ENCODE results near the gene WDR64.

WDR64 gene

DNA sequence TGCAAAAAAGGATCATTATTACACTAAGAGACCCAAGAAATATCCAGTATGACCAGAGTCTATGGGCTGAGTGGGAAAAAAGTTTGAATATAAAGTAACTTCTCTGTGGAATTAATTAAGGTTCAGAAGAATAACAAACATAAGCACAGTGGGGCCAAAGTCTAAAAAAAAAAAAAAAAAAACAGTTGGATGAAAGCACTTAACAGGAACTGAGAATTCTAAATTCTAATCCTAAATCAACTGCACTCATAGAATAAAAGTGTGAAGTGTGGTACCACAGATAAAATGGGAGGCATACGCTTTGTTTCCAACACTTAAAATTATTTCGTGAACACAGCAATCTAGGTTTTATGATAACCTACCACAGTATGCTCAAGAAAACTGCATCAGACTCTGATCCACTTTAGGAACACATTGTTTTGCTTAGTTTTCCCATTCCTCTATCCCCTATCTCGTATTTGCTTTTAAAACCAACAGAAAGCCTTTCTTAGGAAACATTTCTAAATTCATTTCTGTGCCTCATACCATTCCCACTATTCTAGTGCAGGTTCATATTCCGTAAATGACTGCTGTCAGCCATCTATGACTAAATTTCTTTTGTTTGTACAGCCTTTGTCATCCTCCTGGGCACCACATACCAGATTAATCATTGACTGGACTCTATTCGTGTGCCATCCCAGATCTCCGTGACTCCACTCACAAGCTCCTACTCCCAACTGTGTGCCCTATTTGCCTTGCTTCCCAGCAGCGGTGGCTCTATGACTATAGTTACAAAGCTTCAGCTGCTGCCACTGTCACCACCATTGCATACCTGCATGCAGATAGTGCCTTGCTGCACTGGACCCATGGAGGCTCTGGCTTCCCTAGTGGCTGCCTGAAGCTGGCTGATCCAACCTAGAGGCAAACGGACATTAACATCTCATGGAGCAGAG, 36.8 kb upstream of the WDR64 start:
- no peak for DNase-seq (ENCODE audit: low read depth)
- TF ChIP-seq, protein P1, sequence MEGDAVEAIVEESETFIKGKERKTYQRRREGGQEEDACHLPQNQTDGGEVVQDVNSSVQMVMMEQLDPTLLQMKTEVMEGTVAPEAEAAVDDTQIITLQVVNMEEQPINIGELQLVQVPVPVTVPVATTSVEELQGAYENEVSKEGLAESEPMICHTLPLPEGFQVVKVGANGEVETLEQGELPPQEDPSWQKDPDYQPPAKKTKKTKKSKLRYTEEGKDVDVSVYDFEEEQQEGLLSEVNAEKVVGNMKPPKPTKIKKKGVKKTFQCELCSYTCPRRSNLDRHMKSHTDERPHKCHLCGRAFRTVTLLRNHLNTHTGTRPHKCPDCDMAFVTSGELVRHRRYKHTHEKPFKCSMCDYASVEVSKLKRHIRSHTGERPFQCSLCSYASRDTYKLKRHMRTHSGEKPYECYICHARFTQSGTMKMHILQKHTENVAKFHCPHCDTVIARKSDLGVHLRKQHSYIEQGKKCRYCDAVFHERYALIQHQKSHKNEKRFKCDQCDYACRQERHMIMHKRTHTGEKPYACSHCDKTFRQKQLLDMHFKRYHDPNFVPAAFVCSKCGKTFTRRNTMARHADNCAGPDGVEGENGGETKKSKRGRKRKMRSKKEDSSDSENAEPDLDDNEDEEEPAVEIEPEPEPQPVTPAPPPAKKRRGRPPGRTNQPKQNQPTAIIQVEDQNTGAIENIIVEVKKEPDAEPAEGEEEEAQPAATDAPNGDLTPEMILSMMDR (conservative IDR thresholded peaks at IDR 0.05; ENCODE audit: low read depth, low read length), result no peak

DNA sequence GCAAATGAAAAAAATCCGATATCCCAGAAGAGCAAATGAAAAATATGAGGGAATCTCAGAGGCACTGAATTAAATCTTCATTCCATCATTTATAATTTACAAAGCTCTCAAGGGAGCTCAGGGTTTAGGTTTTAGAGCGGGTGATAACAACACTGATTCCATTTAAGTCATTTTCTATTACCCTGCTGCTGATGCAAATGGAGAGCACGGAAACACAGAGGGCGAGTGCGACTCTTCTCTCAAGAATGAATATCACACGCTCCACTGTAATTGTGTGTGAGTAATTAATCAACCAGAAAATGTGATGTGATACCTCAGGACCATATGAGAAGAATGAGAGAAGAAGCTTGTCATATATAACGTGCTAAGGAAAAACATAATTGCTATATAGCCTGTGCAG, 34.7 kb upstream of the WDR64 start:
- TF ChIP-seq, protein P1 (conservative IDR thresholded peaks at IDR 0.05; ENCODE audit: low read depth, low read length), result no peak
- no peak for DNase-seq (ENCODE audit: low read depth)
- H3K4me3 ChIP-seq (ENCODE audit: low read length), result no peak overlapping the region

More for the DNA sequence above, 36.8 kb upstream of the WDR64 start:
- no peak overlapping the region for H3K4me3 ChIP-seq (ENCODE audit: low read length)

DNA sequence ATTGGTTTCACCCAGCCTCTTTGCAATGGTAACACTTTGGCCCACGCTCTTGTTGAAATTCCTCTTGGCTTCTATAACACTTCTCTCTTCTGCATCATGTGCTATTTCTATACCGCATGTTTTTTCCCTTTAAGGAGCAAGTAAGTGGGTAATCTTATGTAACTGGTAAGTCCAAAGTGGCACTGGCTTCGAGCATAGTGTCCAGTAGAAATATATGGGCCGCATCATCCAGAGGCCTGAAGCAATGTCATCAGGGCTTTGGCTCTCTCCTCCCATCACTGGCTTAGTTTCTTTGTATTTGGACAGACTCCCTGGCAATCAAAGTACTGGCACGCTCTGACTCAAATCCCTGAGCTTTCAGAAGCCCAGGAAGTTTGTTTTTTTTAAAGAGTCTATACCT, 29.4 kb upstream of the WDR64 start:
- DNase-seq (ENCODE audit: low read depth), result no peak
- TF ChIP-seq, protein P1 (conservative IDR thresholded peaks at IDR 0.05; ENCODE audit: low read depth, low read length), result no peak
- H3K4me3 ChIP-seq (ENCODE audit: low read length), result no peak overlapping the region

GRCh38 chr1:241624935-241625334, 27.1 kb upstream of the WDR64 start:
- H3K4me3 ChIP-seq (ENCODE audit: low read length), result no peak overlapping the region
- no peak for DNase-seq (ENCODE audit: low read depth)
- TF ChIP-seq, protein P1 (conservative IDR thresholded peaks at IDR 0.05; ENCODE audit: low read depth, low read length), result no peak

- no peak overlapping the region for H3K4me3 ChIP-seq (ENCODE audit: low read length)
- DNase-seq (ENCODE audit: low read depth), result no peak
- TF ChIP-seq, protein P1 (conservative IDR thresholded peaks at IDR 0.05; ENCODE audit: low read depth, low read length), result peak; percentile 76
Observed at GRCh38 chr1:241627453-241628259, 24.4 kb upstream of the WDR64 start.

DNA sequence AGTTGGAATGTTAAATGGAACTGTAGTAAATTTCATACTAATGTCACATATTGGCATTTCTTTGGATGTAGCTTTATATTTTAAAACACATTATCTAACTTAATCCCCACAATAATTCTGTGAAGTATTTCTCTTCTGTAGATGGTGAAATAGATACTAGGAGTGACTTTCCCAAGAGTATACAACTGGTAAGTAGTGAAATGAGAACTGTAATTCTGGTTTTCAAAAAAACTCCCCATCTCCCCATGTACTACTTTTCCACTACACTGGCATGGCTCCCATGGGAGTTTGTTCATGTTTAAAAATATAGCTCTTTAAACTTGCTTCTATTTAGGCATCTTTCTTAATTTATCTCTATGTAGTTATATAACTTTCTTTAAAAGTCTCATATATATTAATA, 22.1 kb upstream of the WDR64 start:
- no peak overlapping the region for H3K4me3 ChIP-seq (ENCODE audit: low read length)
- DNase-seq (ENCODE audit: low read depth), result no peak
- TF ChIP-seq, protein P1 (conservative IDR thresholded peaks at IDR 0.05; ENCODE audit: low read depth, low read length), result no peak

Data from retinal pigment epithelial cell (primary cell).